ENCODE results near the gene CCIN.
"Not testable (repeated sequence)": the region's sequence is repeated elsewhere in the genome, so short reads cannot be mapped to it uniquely, and the experiment has no call there.

Gene CCIN

GRCh38 chr9:36151316-36152210, 17.6 kb upstream of the CCIN start:
- peak; percentile 66; the same call in 1 of the 2 replicates for TF ChIP-seq POLR2A (IDR thresholded peaks at IDR 0.05; ENCODE audit: low read depth, low read length)
- TF ChIP-seq TAF1 (IDR thresholded peaks at IDR 0.05; ENCODE audit: borderline replicate concordance, low read depth, low read length): no peak; the same call in 1 of the 2 replicates
- peak; percentile 60 for TF ChIP-seq POLR2AphosphoS5 (IDR thresholded peaks at IDR 0.05; ENCODE audit: low read depth, low read length)
- DNase-seq (ENCODE audit: insufficient read length) (peak; percentile 70), FAIRE-seq (peak; percentile 90)

GRCh38 chr9:36152741-36153438, 16.3 kb upstream of the CCIN start:
- no peak for FAIRE-seq
- no peak for DNase-seq (ENCODE audit: insufficient read length)
- TF ChIP-seq POLR2AphosphoS5 (IDR thresholded peaks at IDR 0.05; ENCODE audit: low read depth, low read length) (no peak), TAF1 (IDR thresholded peaks at IDR 0.05; ENCODE audit: borderline replicate concordance, low read depth, low read length) (no peak), POLR2A (IDR thresholded peaks at IDR 0.05; ENCODE audit: low read depth, low read length) (no peak)

- no peak for TF ChIP-seq TAF1 (IDR thresholded peaks at IDR 0.05; ENCODE audit: borderline replicate concordance, low read depth, low read length)
- no peak for TF ChIP-seq POLR2AphosphoS5 (IDR thresholded peaks at IDR 0.05; ENCODE audit: low read depth, low read length)
- TF ChIP-seq POLR2A (IDR thresholded peaks at IDR 0.05; ENCODE audit: low read depth, low read length): no peak
- DNase-seq (ENCODE audit: insufficient read length) (no peak), FAIRE-seq (peak; percentile 9)
These were observed 15.4 kb upstream of the CCIN start for GRCh38 chr9:36153746-36154145.

GRCh38 chr9:36154331-36154952, 14.7 kb upstream of the CCIN start:
- DNase-seq (ENCODE audit: insufficient read length) (no peak), FAIRE-seq (no peak)
- TF ChIP-seq POLR2AphosphoS5 (IDR thresholded peaks at IDR 0.05; ENCODE audit: low read depth, low read length): no peak
- no peak for TF ChIP-seq POLR2A (IDR thresholded peaks at IDR 0.05; ENCODE audit: low read depth, low read length)
- no peak for TF ChIP-seq TAF1 (IDR thresholded peaks at IDR 0.05; ENCODE audit: borderline replicate concordance, low read depth, low read length)

- FAIRE-seq (no peak), DNase-seq (ENCODE audit: insufficient read length) (no peak)
- TF ChIP-seq POLR2A (IDR thresholded peaks at IDR 0.05; ENCODE audit: low read depth, low read length) (no peak), TAF1 (IDR thresholded peaks at IDR 0.05; ENCODE audit: borderline replicate concordance, low read depth, low read length) (no peak), POLR2AphosphoS5 (IDR thresholded peaks at IDR 0.05; ENCODE audit: low read depth, low read length) (no peak)
These were observed 13.1 kb upstream of the CCIN start for GRCh38 chr9:36156116-36156515.

GRCh38 chr9:36158122-36158521, 11.1 kb upstream of the CCIN start:
- DNase-seq (ENCODE audit: insufficient read length) (no peak), FAIRE-seq (no peak)
- TF ChIP-seq POLR2A (IDR thresholded peaks at IDR 0.05; ENCODE audit: low read depth, low read length) (no peak), TAF1 (IDR thresholded peaks at IDR 0.05; ENCODE audit: borderline replicate concordance, low read depth, low read length) (no peak), POLR2AphosphoS5 (IDR thresholded peaks at IDR 0.05; ENCODE audit: low read depth, low read length) (no peak)

- FAIRE-seq: no peak
- TF ChIP-seq TAF1 (IDR thresholded peaks at IDR 0.05; ENCODE audit: borderline replicate concordance, low read depth, low read length): no peak
- no peak for TF ChIP-seq POLR2AphosphoS5 (IDR thresholded peaks at IDR 0.05; ENCODE audit: low read depth, low read length)
- TF ChIP-seq POLR2A (IDR thresholded peaks at IDR 0.05; ENCODE audit: low read depth, low read length): no peak
- no peak for DNase-seq (ENCODE audit: insufficient read length)
These were observed 10.3 kb upstream of the CCIN start for GRCh38 chr9:36158917-36159316.

- not testable (repeated sequence) for DNase-seq (ENCODE audit: insufficient read length); FAIRE-seq
These were observed 9.7 kb upstream of the CCIN start for GRCh38 chr9:36159509-36159908.

GRCh38 chr9:36160126-36160525, 9.1 kb upstream of the CCIN start:
- FAIRE-seq; DNase-seq (ENCODE audit: insufficient read length): not testable (repeated sequence)

- DNase-seq (ENCODE audit: insufficient read length) (no peak), FAIRE-seq (no peak)
- TF ChIP-seq POLR2AphosphoS5 (IDR thresholded peaks at IDR 0.05; ENCODE audit: low read depth, low read length) (no peak), POLR2A (IDR thresholded peaks at IDR 0.05; ENCODE audit: low read depth, low read length) (no peak), TAF1 (IDR thresholded peaks at IDR 0.05; ENCODE audit: borderline replicate concordance, low read depth, low read length) (no peak)
These were observed 8.0 kb upstream of the CCIN start for GRCh38 chr9:36161187-36161586.

GRCh38 chr9:36162211-36162738, 6.9 kb upstream of the CCIN start:
- DNase-seq (ENCODE audit: insufficient read length) (no peak), FAIRE-seq (no peak)
- no peak for TF ChIP-seq POLR2A (IDR thresholded peaks at IDR 0.05; ENCODE audit: low read depth, low read length)
- TF ChIP-seq TAF1 (IDR thresholded peaks at IDR 0.05; ENCODE audit: borderline replicate concordance, low read depth, low read length): no peak
- TF ChIP-seq POLR2AphosphoS5 (IDR thresholded peaks at IDR 0.05; ENCODE audit: low read depth, low read length): no peak

All from GM12892 (cell line).